ENCODE data around the gene PLA2G7.

Gene PLA2G7

DNA sequence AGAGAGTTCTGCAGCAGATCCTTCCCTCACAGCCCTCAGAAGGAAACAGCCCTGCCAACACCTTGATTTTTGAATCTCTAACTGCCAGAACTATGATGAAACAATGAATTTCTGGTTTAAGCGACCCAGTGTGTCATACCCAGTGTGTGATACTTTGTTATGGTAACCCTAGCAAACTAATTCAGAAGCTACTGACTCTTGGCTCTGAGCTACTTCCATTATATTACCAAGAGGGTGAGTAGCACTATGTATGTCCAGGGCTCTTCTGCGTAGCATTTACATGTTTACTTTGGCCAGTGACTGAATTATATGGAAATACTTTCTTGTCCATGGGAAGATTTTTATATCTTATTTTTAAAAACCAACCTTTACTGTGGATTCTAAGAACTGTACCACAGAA is 28.3 kb upstream of the PLA2G7 start:
- Histone ChIP-seq H2BK15ac (ENCODE audit: low read depth, poor library complexity, severe bottlenecking) (no peak overlapping the region), H3K4ac (ENCODE audit: low read depth in 1 of 2, low read length in 2 of 2) (no peak overlapping the region), H3K4me2 (ENCODE audit: low read length, poor library complexity, severe bottlenecking) (no peak overlapping the region), H2AFZ (ENCODE audit: low read depth, low read length) (no peak overlapping the region), H2BK120ac (ENCODE audit: low read depth, low read length) (no peak overlapping the region), H3K18ac (ENCODE audit: low read depth in 1 of 2, low read length in 2 of 2) (no peak overlapping the region), H3K23ac (ENCODE audit: low read length in 2 of 2) (no peak overlapping the region), H2AK5ac (ENCODE audit: low read length, severe bottlenecking) (no peak overlapping the region), H2BK12ac (ENCODE audit: low read length in 2 of 2) (no peak overlapping the region), H3K79me1 (replicated peaks; ENCODE audit: low read length, poor library complexity, severe bottlenecking) (no peaks in the 10 kb centered on the region), H2BK5ac (ENCODE audit: low read depth, low read length, poor library complexity, severe bottlenecking) (no peak overlapping the region), H3K27ac (ENCODE audit: low read length, poor library complexity, severe bottlenecking) (no peak overlapping the region), H3K36me3 (ENCODE audit: control insufficient read depth in 1 of 2, insufficient read depth in 2 of 2, low read depth in 1 of 2, low read length in 2 of 2) (no peaks in the 10 kb centered on the region), H4K91ac (ENCODE audit: low read length) (no peak overlapping the region), H3K9ac (ENCODE audit: low read length) (no peak overlapping the region), H3K4me1 (ENCODE audit: control insufficient read depth, insufficient read depth, low read depth, low read length) (no peaks in the 10 kb centered on the region), H3K27me3 (ENCODE audit: control insufficient read depth in 1 of 2, insufficient read depth in 1 of 2, low read length in 2 of 2) (peaks cover 0 to 3% of the 10 kb centered on the region in 2 experiments), H3K9me3 (ENCODE audit: control insufficient read depth, low read length) (no peaks in the 10 kb centered on the region), H3K4me3 (ENCODE audit: insufficient read depth in 1 of 2, low read depth in 1 of 2, low read length in 2 of 2) (no peak overlapping the region), H3K14ac (ENCODE audit: low read length in 2 of 2) (no peak overlapping the region), H4K8ac (ENCODE audit: low read length) (no peak overlapping the region)
- DNase-seq, result no peak
- WGBS, result 80% methylated on average over 1 of the region's 2 CpGs

GRCh38 chr6:46760925-46761324 is 25.8 kb upstream of the PLA2G7 start:
- H3K9ac ChIP-seq (ENCODE audit: low read length), result no peak overlapping the region
- no peak for DNase-seq
- H3K27me3 ChIP-seq (ENCODE audit: control insufficient read depth in 1 of 2, insufficient read depth in 1 of 2, low read length in 2 of 2), result peaks cover 0 to 3% of the 10 kb centered on the region in 2 experiments
- H3K79me1 ChIP-seq (replicated peaks; ENCODE audit: low read length, poor library complexity, severe bottlenecking), result no peaks in the 10 kb centered on the region
- no peak overlapping the region for H3K23ac ChIP-seq (ENCODE audit: low read length in 2 of 2)
- H3K9me3 ChIP-seq (ENCODE audit: control insufficient read depth, low read length), result no peaks in the 10 kb centered on the region
- H2BK120ac ChIP-seq (ENCODE audit: low read depth, low read length), result no peak overlapping the region
- H3K14ac ChIP-seq (ENCODE audit: low read length in 2 of 2), result no peak overlapping the region
- H3K4ac ChIP-seq (ENCODE audit: low read depth in 1 of 2, low read length in 2 of 2), result no peak overlapping the region
- H3K4me2 ChIP-seq (ENCODE audit: low read length, poor library complexity, severe bottlenecking), result no peak overlapping the region
- H3K4me1 ChIP-seq (ENCODE audit: control insufficient read depth, insufficient read depth, low read depth, low read length), result no peaks in the 10 kb centered on the region
- no peak overlapping the region for H3K18ac ChIP-seq (ENCODE audit: low read depth in 1 of 2, low read length in 2 of 2)
- no peaks in the 10 kb centered on the region for H3K36me3 ChIP-seq (ENCODE audit: control insufficient read depth in 1 of 2, insufficient read depth in 2 of 2, low read depth in 1 of 2, low read length in 2 of 2)
- H2BK12ac ChIP-seq (ENCODE audit: low read length in 2 of 2), result no peak overlapping the region
- no peak overlapping the region for H4K8ac ChIP-seq (ENCODE audit: low read length)
- no peak overlapping the region for H3K4me3 ChIP-seq (ENCODE audit: insufficient read depth in 1 of 2, low read depth in 1 of 2, low read length in 2 of 2)
- no peak overlapping the region for H2BK5ac ChIP-seq (ENCODE audit: low read depth, low read length, poor library complexity, severe bottlenecking)
- no peak overlapping the region for H2AK5ac ChIP-seq (ENCODE audit: low read length, severe bottlenecking)
- H3K27ac ChIP-seq (ENCODE audit: low read length, poor library complexity, severe bottlenecking), result no peak overlapping the region
- H2AFZ ChIP-seq (ENCODE audit: low read depth, low read length), result no peak overlapping the region
- H4K91ac ChIP-seq (ENCODE audit: low read length), result no peak overlapping the region
- 77% methylated on average over 3 of the region's 3 CpGs for WGBS
- no peak overlapping the region for H2BK15ac ChIP-seq (ENCODE audit: low read depth, poor library complexity, severe bottlenecking)

GRCh38 chr6:46758960-46759753 is 24.0 kb upstream of the PLA2G7 start:
- Histone ChIP-seq H3K18ac (ENCODE audit: low read depth in 1 of 2, low read length in 2 of 2) (no peak overlapping the region), H2BK120ac (ENCODE audit: low read depth, low read length) (no peak overlapping the region), H3K27ac (ENCODE audit: low read length, poor library complexity, severe bottlenecking) (no peak overlapping the region), H2BK12ac (ENCODE audit: low read length in 2 of 2) (no peak overlapping the region), H4K8ac (ENCODE audit: low read length) (no peak overlapping the region), H3K4me3 (ENCODE audit: insufficient read depth in 1 of 2, low read depth in 1 of 2, low read length in 2 of 2) (no peak overlapping the region), H3K27me3 (ENCODE audit: control insufficient read depth in 1 of 2, insufficient read depth in 1 of 2, low read length in 2 of 2) (peaks cover 0 to 3% of the 10 kb centered on the region in 2 experiments), H3K79me1 (replicated peaks; ENCODE audit: low read length, poor library complexity, severe bottlenecking) (no peaks in the 10 kb centered on the region), H2BK15ac (ENCODE audit: low read depth, poor library complexity, severe bottlenecking) (no peak overlapping the region), H3K36me3 (ENCODE audit: control insufficient read depth in 1 of 2, insufficient read depth in 2 of 2, low read depth in 1 of 2, low read length in 2 of 2) (no peaks in the 10 kb centered on the region), H3K4me1 (ENCODE audit: control insufficient read depth, insufficient read depth, low read depth, low read length) (no peaks in the 10 kb centered on the region), H4K91ac (ENCODE audit: low read length) (no peak overlapping the region), H3K4ac (ENCODE audit: low read depth in 1 of 2, low read length in 2 of 2) (no peak overlapping the region), H3K9me3 (ENCODE audit: control insufficient read depth, low read length) (no peaks in the 10 kb centered on the region), H2BK5ac (ENCODE audit: low read depth, low read length, poor library complexity, severe bottlenecking) (no peak overlapping the region), H3K14ac (ENCODE audit: low read length in 2 of 2) (no peak overlapping the region), H3K4me2 (ENCODE audit: low read length, poor library complexity, severe bottlenecking) (no peak overlapping the region), H3K9ac (ENCODE audit: low read length) (no peak overlapping the region), H2AK5ac (ENCODE audit: low read length, severe bottlenecking) (no peak overlapping the region), H3K23ac (ENCODE audit: low read length in 2 of 2) (no peak overlapping the region), H2AFZ (ENCODE audit: low read depth, low read length) (no peak overlapping the region)
- no peak for DNase-seq
- 58% methylated on average over 1 of the region's 4 CpGs for WGBS

DNA sequence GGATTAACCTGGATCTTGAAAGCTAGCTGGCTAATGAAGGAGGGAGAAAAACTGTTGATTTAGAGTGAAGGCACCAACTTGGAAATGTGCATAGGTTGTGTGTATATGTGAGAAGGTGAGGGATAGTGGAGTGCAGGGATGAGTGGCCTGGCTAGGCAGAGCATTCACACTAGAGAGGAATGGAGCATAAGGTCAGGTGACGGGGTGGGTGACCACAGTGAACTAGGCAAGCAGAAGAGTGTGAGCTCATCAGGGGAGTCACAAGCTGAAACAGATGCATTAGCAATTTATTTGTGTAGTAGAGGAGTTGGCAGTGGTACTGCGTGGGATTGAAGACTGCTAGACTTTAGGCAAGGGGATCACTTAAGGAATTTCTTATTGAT is 22.0 kb upstream of the PLA2G7 start:
- no peak overlapping the region for H3K27ac ChIP-seq (ENCODE audit: low read length, poor library complexity, severe bottlenecking)
- no peak overlapping the region for H2BK12ac ChIP-seq (ENCODE audit: low read length in 2 of 2)
- no peak overlapping the region for H4K91ac ChIP-seq (ENCODE audit: low read length)
- no peak overlapping the region for H3K23ac ChIP-seq (ENCODE audit: low read length in 2 of 2)
- no peak overlapping the region for H4K8ac ChIP-seq (ENCODE audit: low read length)
- peak overlapping the region in 1 of 2 experiments; percentile 1 for H3K4me3 ChIP-seq (ENCODE audit: insufficient read depth in 1 of 2, low read depth in 1 of 2, low read length in 2 of 2)
- H3K4ac ChIP-seq (ENCODE audit: low read depth in 1 of 2, low read length in 2 of 2), result no peak overlapping the region
- H2BK5ac ChIP-seq (ENCODE audit: low read depth, low read length, poor library complexity, severe bottlenecking), result no peak overlapping the region
- DNase-seq, result no peak
- no peak overlapping the region for H3K4me2 ChIP-seq (ENCODE audit: low read length, poor library complexity, severe bottlenecking)
- H2BK15ac ChIP-seq (ENCODE audit: low read depth, poor library complexity, severe bottlenecking), result no peak overlapping the region
- H3K14ac ChIP-seq (ENCODE audit: low read length in 2 of 2), result no peak overlapping the region
- no peaks in the 10 kb centered on the region for H3K9me3 ChIP-seq (ENCODE audit: control insufficient read depth, low read length)
- no peak overlapping the region for H2BK120ac ChIP-seq (ENCODE audit: low read depth, low read length)
- H3K79me1 ChIP-seq (replicated peaks; ENCODE audit: low read length, poor library complexity, severe bottlenecking), result no peaks in the 10 kb centered on the region
- H2AFZ ChIP-seq (ENCODE audit: low read depth, low read length), result no peak overlapping the region
- H3K27me3 ChIP-seq (ENCODE audit: control insufficient read depth in 1 of 2, insufficient read depth in 1 of 2, low read length in 2 of 2), result no peaks in the 10 kb centered on the region
- no peaks in the 10 kb centered on the region for H3K36me3 ChIP-seq (ENCODE audit: control insufficient read depth in 1 of 2, insufficient read depth in 2 of 2, low read depth in 1 of 2, low read length in 2 of 2)
- WGBS, result 75% methylated on average over 2 of the region's 2 CpGs
- H3K9ac ChIP-seq (ENCODE audit: low read length), result peak overlapping the region; percentile 12
- H3K4me1 ChIP-seq (ENCODE audit: control insufficient read depth, insufficient read depth, low read depth, low read length), result no peaks in the 10 kb centered on the region
- H3K18ac ChIP-seq (ENCODE audit: low read depth in 1 of 2, low read length in 2 of 2), result no peak overlapping the region
- no peak overlapping the region for H2AK5ac ChIP-seq (ENCODE audit: low read length, severe bottlenecking)
